ENCODE data around the gene ZBED1. TPM values are rescaled to one million over a fixed set of nuclear protein-coding genes. Genes with fewer than 3 reads are reported as not detected.

ZBED1 gene
- total and polyA plus RNA-seq, 9 of the 15 experiments (the other 6 are each of a cell fraction or from before 2014, with no cell fraction given): 0.61 to 27.6 (median 13.9) TPM

DNA sequence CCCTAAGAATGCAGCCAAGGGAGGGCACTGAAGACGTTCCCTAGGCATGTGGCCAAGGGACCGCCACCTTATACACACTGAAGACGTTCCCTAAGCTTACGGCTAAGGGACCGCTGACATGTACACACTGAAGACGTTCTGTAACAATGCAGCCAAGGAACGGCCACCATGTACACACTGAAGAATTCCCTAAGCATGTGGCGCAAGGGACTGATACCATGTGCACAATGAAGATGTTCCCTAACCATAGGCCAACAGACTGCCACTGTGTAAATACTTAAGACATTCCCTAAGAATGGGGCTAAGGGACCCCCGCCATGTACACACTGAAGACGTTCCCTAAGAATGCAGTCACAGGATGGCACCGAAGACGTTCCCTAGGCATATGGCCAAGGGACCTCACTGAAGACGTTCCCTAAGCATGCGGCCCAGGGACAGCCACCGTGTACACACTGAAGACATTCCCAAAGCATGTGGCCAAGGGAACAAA, 36.1 kb downstream of the ZBED1 start (continued):
- TF ChIP-seq, protein P1, sequence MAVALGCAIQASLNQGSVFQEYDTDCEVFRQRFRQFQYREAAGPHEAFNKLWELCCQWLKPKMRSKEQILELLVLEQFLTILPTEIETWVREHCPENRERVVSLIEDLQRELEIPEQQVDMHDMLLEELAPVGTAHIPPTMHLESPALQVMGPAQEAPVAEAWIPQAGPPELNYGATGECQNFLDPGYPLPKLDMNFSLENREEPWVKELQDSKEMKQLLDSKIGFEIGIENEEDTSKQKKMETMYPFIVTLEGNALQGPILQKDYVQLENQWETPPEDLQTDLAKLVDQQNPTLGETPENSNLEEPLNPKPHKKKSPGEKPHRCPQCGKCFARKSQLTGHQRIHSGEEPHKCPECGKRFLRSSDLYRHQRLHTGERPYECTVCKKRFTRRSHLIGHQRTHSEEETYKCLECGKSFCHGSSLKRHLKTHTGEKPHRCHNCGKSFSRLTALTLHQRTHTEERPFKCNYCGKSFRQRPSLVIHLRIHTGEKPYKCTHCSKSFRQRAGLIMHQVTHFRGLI (CRISPR knock-in tag; IDR thresholded peaks at IDR 0.05): no peak
- TF ChIP-seq TAF7 (tag; IDR thresholded peaks at IDR 0.05) (no peak), E2F3 (CRISPR knock-in tag; IDR thresholded peaks at IDR 0.05) (no peak), LEF1 (IDR thresholded peaks at IDR 0.05) (0 out of 2 replicates have a peak, but pooled peaks have one; percentile 35), KLF1 (tag; IDR thresholded peaks at IDR 0.05) (peak; percentile 49; the same call in 1 of the 2 replicates), SP1 (CRISPR knock-in tag; IDR thresholded peaks at IDR 0.05) (no peak; the same call in 1 of the 2 replicates), ZNF785 (CRISPR knock-in tag; IDR thresholded peaks at IDR 0.05) (no peak), ZNF583 (CRISPR knock-in tag; IDR thresholded peaks at IDR 0.05) (no peak), ZNF551 (CRISPR knock-in tag; IDR thresholded peaks at IDR 0.05) (no peak), DIDO1 (tag; IDR thresholded peaks at IDR 0.05; ENCODE audit: low read depth) (no peak)
- TF ChIP-seq, protein P2, sequence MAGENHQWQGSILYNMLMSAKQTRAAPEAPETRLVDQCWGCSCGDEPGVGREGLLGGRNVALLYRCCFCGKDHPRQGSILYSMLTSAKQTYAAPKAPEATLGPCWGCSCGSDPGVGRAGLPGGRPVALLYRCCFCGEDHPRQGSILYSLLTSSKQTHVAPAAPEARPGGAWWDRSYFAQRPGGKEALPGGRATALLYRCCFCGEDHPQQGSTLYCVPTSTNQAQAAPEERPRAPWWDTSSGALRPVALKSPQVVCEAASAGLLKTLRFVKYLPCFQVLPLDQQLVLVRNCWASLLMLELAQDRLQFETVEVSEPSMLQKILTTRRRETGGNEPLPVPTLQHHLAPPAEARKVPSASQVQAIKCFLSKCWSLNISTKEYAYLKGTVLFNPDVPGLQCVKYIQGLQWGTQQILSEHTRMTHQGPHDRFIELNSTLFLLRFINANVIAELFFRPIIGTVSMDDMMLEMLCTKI (IDR thresholded peaks at IDR 0.05; ENCODE audit: partially characterized antibody): no peak
- TF ChIP-seq, protein P3, sequence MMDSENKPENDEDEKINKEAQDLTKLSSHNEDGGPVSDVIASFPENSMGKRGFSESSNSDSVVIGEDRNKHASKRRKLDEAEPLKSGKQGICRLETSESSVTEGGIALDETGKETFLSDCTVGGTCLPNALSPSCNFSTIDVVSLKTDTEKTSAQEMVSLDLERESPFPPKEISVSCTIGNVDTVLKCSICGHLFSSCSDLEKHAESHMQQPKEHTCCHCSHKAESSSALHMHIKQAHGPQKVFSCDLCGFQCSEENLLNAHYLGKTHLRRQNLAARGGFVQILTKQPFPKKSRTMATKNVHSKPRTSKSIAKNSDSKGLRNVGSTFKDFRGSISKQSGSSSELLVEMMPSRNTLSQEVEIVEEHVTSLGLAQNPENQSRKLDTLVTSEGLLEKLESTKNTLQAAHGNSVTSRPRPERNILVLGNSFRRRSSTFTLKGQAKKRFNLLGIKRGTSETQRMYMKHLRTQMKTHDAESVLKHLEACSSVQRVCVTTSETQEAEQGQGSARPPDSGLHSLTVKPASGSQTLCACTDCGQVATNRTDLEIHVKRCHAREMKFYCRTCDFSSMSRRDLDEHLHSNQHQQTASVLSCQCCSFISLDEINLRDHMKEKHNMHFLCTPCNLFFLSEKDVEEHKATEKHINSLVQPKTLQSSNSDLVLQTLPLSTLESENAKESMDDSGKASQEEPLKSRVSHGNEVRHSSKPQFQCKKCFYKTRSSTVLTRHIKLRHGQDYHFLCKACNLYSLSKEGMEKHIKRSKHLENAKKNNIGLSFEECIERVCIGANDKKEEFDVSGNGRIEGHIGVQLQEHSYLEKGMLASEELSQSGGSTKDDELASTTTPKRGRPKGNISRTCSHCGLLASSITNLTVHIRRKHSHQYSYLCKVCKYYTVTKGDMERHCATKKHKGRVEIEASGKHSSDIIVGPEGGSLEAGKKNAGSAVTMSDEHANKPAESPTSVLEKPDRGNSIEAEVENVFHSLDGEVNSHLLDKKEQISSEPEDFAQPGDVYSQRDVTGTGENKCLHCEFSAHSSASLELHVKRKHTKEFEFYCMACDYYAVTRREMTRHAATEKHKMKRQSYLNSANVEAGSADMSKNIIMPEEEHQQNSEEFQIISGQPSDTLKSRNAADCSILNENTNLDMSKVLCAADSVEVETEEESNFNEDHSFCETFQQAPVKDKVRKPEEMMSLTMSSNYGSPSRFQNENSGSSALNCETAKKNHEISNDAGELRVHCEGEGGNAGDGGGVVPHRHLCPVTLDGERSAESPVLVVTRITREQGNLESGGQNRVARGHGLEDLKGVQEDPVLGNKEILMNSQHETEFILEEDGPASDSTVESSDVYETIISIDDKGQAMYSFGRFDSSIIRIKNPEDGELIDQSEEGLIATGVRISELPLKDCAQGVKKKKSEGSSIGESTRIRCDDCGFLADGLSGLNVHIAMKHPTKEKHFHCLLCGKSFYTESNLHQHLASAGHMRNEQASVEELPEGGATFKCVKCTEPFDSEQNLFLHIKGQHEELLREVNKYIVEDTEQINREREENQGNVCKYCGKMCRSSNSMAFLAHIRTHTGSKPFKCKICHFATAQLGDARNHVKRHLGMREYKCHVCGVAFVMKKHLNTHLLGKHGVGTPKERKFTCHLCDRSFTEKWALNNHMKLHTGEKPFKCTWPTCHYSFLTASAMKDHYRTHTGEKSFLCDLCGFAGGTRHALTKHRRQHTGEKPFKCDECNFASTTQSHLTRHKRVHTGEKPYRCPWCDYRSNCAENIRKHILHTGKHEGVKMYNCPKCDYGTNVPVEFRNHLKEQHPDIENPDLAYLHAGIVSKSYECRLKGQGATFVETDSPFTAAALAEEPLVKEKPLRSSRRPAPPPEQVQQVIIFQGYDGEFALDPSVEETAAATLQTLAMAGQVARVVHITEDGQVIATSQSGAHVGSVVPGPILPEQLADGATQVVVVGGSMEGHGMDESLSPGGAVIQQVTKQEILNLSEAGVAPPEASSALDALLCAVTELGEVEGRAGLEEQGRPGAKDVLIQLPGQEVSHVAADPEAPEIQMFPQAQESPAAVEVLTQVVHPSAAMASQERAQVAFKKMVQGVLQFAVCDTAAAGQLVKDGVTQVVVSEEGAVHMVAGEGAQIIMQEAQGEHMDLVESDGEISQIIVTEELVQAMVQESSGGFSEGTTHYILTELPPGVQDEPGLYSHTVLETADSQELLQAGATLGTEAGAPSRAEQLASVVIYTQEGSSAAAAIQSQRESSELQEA (IDR thresholded peaks at IDR 0.05; ENCODE audit: low read depth): no peak
- TF ChIP-seq, protein P4, sequence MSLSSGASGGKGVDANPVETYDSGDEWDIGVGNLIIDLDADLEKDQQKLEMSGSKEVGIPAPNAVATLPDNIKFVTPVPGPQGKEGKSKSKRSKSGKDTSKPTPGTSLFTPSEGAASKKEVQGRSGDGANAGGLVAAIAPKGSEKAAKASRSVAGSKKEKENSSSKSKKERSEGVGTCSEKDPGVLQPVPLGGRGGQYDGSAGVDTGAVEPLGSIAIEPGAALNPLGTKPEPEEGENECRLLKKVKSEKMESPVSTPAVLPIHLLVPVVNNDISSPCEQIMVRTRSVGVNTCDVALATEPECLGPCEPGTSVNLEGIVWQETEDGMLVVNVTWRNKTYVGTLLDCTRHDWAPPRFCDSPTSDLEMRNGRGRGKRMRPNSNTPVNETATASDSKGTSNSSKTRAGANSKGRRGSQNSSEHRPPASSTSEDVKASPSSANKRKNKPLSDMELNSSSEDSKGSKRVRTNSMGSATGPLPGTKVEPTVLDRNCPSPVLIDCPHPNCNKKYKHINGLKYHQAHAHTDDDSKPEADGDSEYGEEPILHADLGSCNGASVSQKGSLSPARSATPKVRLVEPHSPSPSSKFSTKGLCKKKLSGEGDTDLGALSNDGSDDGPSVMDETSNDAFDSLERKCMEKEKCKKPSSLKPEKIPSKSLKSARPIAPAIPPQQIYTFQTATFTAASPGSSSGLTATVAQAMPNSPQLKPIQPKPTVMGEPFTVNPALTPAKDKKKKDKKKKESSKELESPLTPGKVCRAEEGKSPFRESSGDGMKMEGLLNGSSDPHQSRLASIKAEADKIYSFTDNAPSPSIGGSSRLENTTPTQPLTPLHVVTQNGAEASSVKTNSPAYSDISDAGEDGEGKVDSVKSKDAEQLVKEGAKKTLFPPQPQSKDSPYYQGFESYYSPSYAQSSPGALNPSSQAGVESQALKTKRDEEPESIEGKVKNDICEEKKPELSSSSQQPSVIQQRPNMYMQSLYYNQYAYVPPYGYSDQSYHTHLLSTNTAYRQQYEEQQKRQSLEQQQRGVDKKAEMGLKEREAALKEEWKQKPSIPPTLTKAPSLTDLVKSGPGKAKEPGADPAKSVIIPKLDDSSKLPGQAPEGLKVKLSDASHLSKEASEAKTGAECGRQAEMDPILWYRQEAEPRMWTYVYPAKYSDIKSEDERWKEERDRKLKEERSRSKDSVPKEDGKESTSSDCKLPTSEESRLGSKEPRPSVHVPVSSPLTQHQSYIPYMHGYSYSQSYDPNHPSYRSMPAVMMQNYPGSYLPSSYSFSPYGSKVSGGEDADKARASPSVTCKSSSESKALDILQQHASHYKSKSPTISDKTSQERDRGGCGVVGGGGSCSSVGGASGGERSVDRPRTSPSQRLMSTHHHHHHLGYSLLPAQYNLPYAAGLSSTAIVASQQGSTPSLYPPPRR (CRISPR knock-in tag; IDR thresholded peaks at IDR 0.05; ENCODE audit: borderline replicate concordance): no peak
